ENCODE measurements around the gene CAB39L.

CAB39L gene

GRCh38 chr13:49341941-49342340 is 101.9 kb downstream of the CAB39L start:
- no peak overlapping the region for H3K27ac ChIP-seq (replicated peaks; ENCODE audit: low read length)
- H3K18ac ChIP-seq (ENCODE audit: low read length): no peak overlapping the region
- H4K91ac ChIP-seq (ENCODE audit: low read depth, low read length, poor library complexity): no peak overlapping the region
- H3K14ac ChIP-seq (ENCODE audit: low read length): no peak overlapping the region
- no peak overlapping the region for H3K4ac ChIP-seq (ENCODE audit: low read length)
- H2BK15ac ChIP-seq (ENCODE audit: low read length): no peak overlapping the region
- no peak overlapping the region for H3K23ac ChIP-seq (ENCODE audit: low read depth, low read length, poor library complexity)
- no peak overlapping the region for H2AFZ ChIP-seq (ENCODE audit: low read length)
- no peak overlapping the region for H2BK12ac ChIP-seq (ENCODE audit: low read length)
- H3K36me3 ChIP-seq (replicated peaks in 1 of 2; ENCODE audit: control insufficient read depth in 2 of 2, insufficient read depth in 2 of 2, low read length in 2 of 2): no peaks in the 10 kb centered on the region
- H3K4me2 ChIP-seq (ENCODE audit: insufficient read depth, low read length, poor library complexity, severe bottlenecking): no peak overlapping the region
- H2AK5ac ChIP-seq (ENCODE audit: low read depth, low read length): no peak overlapping the region
- peaks cover 0 to 1% of the 10 kb centered on the region in 2 donors for H3K9me3 ChIP-seq (replicated peaks in 1 of 2; ENCODE audit: control insufficient read depth in 2 of 2, insufficient read depth in 1 of 2, low read depth in 1 of 2, low read length in 2 of 2)
- H3K4me3 ChIP-seq (ENCODE audit: low read length in 2 of 2): no peak overlapping the region
- H3K4me1 ChIP-seq (ENCODE audit: control insufficient read depth in 2 of 2, insufficient read depth in 1 of 2, low read depth in 1 of 2, low read length in 2 of 2): no peaks in the 10 kb centered on the region
- no peaks in the 10 kb centered on the region for H3K27me3 ChIP-seq (ENCODE audit: control insufficient read depth in 3 of 3, insufficient read depth in 3 of 3, low read depth in 1 of 3, low read length in 3 of 3)
- no peak overlapping the region for H2BK5ac ChIP-seq (ENCODE audit: low read length)
- no peak for DNase-seq (ENCODE audit: low spot score)
- no peak overlapping the region for H4K8ac ChIP-seq (ENCODE audit: low read depth, low read length)
- H3K79me1 ChIP-seq (ENCODE audit: low read depth, low read length): no peaks in the 10 kb centered on the region
- no peak overlapping the region for H2BK120ac ChIP-seq (ENCODE audit: low read depth, low read length)
- H3K9ac ChIP-seq (ENCODE audit: low read depth, low read length, poor library complexity): no peak overlapping the region

- H2BK15ac ChIP-seq (ENCODE audit: low read length): no peak overlapping the region
- no peak overlapping the region for H3K4me2 ChIP-seq (ENCODE audit: insufficient read depth, low read length, poor library complexity, severe bottlenecking)
- H3K4me1 ChIP-seq (ENCODE audit: control insufficient read depth in 2 of 2, insufficient read depth in 1 of 2, low read depth in 1 of 2, low read length in 2 of 2): no peaks in the 10 kb centered on the region
- H3K36me3 ChIP-seq (replicated peaks in 1 of 2; ENCODE audit: control insufficient read depth in 2 of 2, insufficient read depth in 2 of 2, low read length in 2 of 2): no peaks in the 10 kb centered on the region
- no peak overlapping the region for H2BK5ac ChIP-seq (ENCODE audit: low read length)
- H3K9ac ChIP-seq (ENCODE audit: low read depth, low read length, poor library complexity): no peak overlapping the region
- H3K14ac ChIP-seq (ENCODE audit: low read length): no peak overlapping the region
- H2AFZ ChIP-seq (ENCODE audit: low read length): no peak overlapping the region
- H2AK5ac ChIP-seq (ENCODE audit: low read depth, low read length): no peak overlapping the region
- no peak overlapping the region for H3K27ac ChIP-seq (replicated peaks; ENCODE audit: low read length)
- no peaks in the 10 kb centered on the region for H3K27me3 ChIP-seq (ENCODE audit: control insufficient read depth in 3 of 3, insufficient read depth in 3 of 3, low read depth in 1 of 3, low read length in 3 of 3)
- no peak overlapping the region for H3K4ac ChIP-seq (ENCODE audit: low read length)
- no peak overlapping the region for H3K4me3 ChIP-seq (ENCODE audit: low read length in 2 of 2)
- DNase-seq (ENCODE audit: low spot score): no peak
- no peaks in the 10 kb centered on the region for H3K79me1 ChIP-seq (ENCODE audit: low read depth, low read length)
- no peak overlapping the region for H2BK12ac ChIP-seq (ENCODE audit: low read length)
- no CpG with 5 or more reads among the region's 3 CpGs for WGBS, 2 donors (ENCODE audit: extremely low coverage in 2 of 2, insufficient read length in 2 of 2, insufficient replicate concordance in 1 of 2)
- no peak overlapping the region for H4K8ac ChIP-seq (ENCODE audit: low read depth, low read length)
- no peak overlapping the region for H2BK120ac ChIP-seq (ENCODE audit: low read depth, low read length)
- no peak overlapping the region for H4K91ac ChIP-seq (ENCODE audit: low read depth, low read length, poor library complexity)
- no peak overlapping the region for H3K18ac ChIP-seq (ENCODE audit: low read length)
- H3K23ac ChIP-seq (ENCODE audit: low read depth, low read length, poor library complexity): no peak overlapping the region
- peaks cover 0 to 1% of the 10 kb centered on the region in 2 donors for H3K9me3 ChIP-seq (replicated peaks in 1 of 2; ENCODE audit: control insufficient read depth in 2 of 2, insufficient read depth in 1 of 2, low read depth in 1 of 2, low read length in 2 of 2)
Observed at GRCh38 chr13:49341517-49341916, 102.3 kb downstream of the CAB39L start.

- H3K36me3 ChIP-seq (replicated peaks in 1 of 2; ENCODE audit: control insufficient read depth in 2 of 2, insufficient read depth in 2 of 2, low read length in 2 of 2): no peaks in the 10 kb centered on the region
- H3K79me1 ChIP-seq (ENCODE audit: low read depth, low read length): no peaks in the 10 kb centered on the region
- H3K4me1 ChIP-seq (ENCODE audit: control insufficient read depth in 2 of 2, insufficient read depth in 1 of 2, low read depth in 1 of 2, low read length in 2 of 2): no peaks in the 10 kb centered on the region
- H4K91ac ChIP-seq (ENCODE audit: low read depth, low read length, poor library complexity): no peak overlapping the region
- H3K9ac ChIP-seq (ENCODE audit: low read depth, low read length, poor library complexity): no peak overlapping the region
- no CpG with 5 or more reads among the region's 10 CpGs for WGBS, 2 donors (ENCODE audit: extremely low coverage in 2 of 2, insufficient read length in 2 of 2, insufficient replicate concordance in 1 of 2)
- H2AK5ac ChIP-seq (ENCODE audit: low read depth, low read length): no peak overlapping the region
- no peak overlapping the region for H3K27ac ChIP-seq (replicated peaks; ENCODE audit: low read length)
- H3K4ac ChIP-seq (ENCODE audit: low read length): no peak overlapping the region
- H3K27me3 ChIP-seq (ENCODE audit: control insufficient read depth in 3 of 3, insufficient read depth in 3 of 3, low read depth in 1 of 3, low read length in 3 of 3): no peaks in the 10 kb centered on the region
- H3K9me3 ChIP-seq (replicated peaks in 1 of 2; ENCODE audit: control insufficient read depth in 2 of 2, insufficient read depth in 1 of 2, low read depth in 1 of 2, low read length in 2 of 2): no peaks in the 10 kb centered on the region
- H2AFZ ChIP-seq (ENCODE audit: low read length): no peak overlapping the region
- peak overlapping the region; percentile 43 for H3K23ac ChIP-seq (ENCODE audit: low read depth, low read length, poor library complexity)
- no peak for DNase-seq (ENCODE audit: low spot score)
- peak overlapping the region; percentile 17 for H3K18ac ChIP-seq (ENCODE audit: low read length)
- no peak overlapping the region for H2BK120ac ChIP-seq (ENCODE audit: low read depth, low read length)
- H2BK5ac ChIP-seq (ENCODE audit: low read length): no peak overlapping the region
- no peak overlapping the region for H2BK15ac ChIP-seq (ENCODE audit: low read length)
- no peak overlapping the region for H3K14ac ChIP-seq (ENCODE audit: low read length)
- H3K4me2 ChIP-seq (ENCODE audit: insufficient read depth, low read length, poor library complexity, severe bottlenecking): no peak overlapping the region
- no peak overlapping the region for H4K8ac ChIP-seq (ENCODE audit: low read depth, low read length)
- no peak overlapping the region for H3K4me3 ChIP-seq (ENCODE audit: low read length in 2 of 2)
- H2BK12ac ChIP-seq (ENCODE audit: low read length): no peak overlapping the region
Observed at GRCh38 chr13:49340161-49340560, 103.7 kb downstream of the CAB39L start.

GRCh38 chr13:49336655-49337054 is 107.2 kb downstream of the CAB39L start:
- Histone ChIP-seq H2BK5ac (ENCODE audit: low read length) (no peak overlapping the region), H3K14ac (ENCODE audit: low read length) (no peak overlapping the region), H4K8ac (ENCODE audit: low read depth, low read length) (no peak overlapping the region), H2BK12ac (ENCODE audit: low read length) (no peak overlapping the region), H3K9ac (ENCODE audit: low read depth, low read length, poor library complexity) (no peak overlapping the region), H3K4me2 (ENCODE audit: insufficient read depth, low read length, poor library complexity, severe bottlenecking) (no peak overlapping the region), H2BK120ac (ENCODE audit: low read depth, low read length) (no peak overlapping the region), H4K91ac (ENCODE audit: low read depth, low read length, poor library complexity) (no peak overlapping the region), H3K4ac (ENCODE audit: low read length) (no peak overlapping the region), H3K27ac (replicated peaks; ENCODE audit: low read length) (no peak overlapping the region), H3K27me3 (ENCODE audit: control insufficient read depth in 3 of 3, insufficient read depth in 3 of 3, low read depth in 1 of 3, low read length in 3 of 3) (no peaks in the 10 kb centered on the region), H3K23ac (ENCODE audit: low read depth, low read length, poor library complexity) (no peak overlapping the region), H3K9me3 (replicated peaks in 1 of 2; ENCODE audit: control insufficient read depth in 2 of 2, insufficient read depth in 1 of 2, low read depth in 1 of 2, low read length in 2 of 2) (no peaks in the 10 kb centered on the region), H3K18ac (ENCODE audit: low read length) (no peak overlapping the region), H3K79me1 (ENCODE audit: low read depth, low read length) (no peaks in the 10 kb centered on the region), H2BK15ac (ENCODE audit: low read length) (no peak overlapping the region), H3K4me3 (ENCODE audit: low read length in 2 of 2) (no peak overlapping the region), H2AK5ac (ENCODE audit: low read depth, low read length) (no peak overlapping the region), H3K4me1 (ENCODE audit: control insufficient read depth in 2 of 2, insufficient read depth in 1 of 2, low read depth in 1 of 2, low read length in 2 of 2) (no peaks in the 10 kb centered on the region), H3K36me3 (replicated peaks in 1 of 2; ENCODE audit: control insufficient read depth in 2 of 2, insufficient read depth in 2 of 2, low read length in 2 of 2) (no peaks in the 10 kb centered on the region), H2AFZ (ENCODE audit: low read length) (no peak overlapping the region)
- DNase-seq (ENCODE audit: low spot score): no peak
- WGBS, 2 donors (ENCODE audit: extremely low coverage in 2 of 2, insufficient read length in 2 of 2, insufficient replicate concordance in 1 of 2): no CpG with 5 or more reads among the region's 4 CpGs
